GF-D8 (cell line): Measurements from ENCODE around the gene PRKCZ.
A peak's percentile ranks its signal among the peaks of the same experiment; 100 is the strongest.

Experiments
- DNase-seq: peaks from one replicate; lab custom pipeline; 2025; lab: John Stamatoyannopoulos, UW

PRKCZ gene

GRCh38 chr1:2229911-2230731 is 179.9 kb downstream of the PRKCZ start:
- no peak for DNase-seq

GRCh38 chr1:2230781-2231531 is 180.7 kb downstream of the PRKCZ start:
- DNase-seq, result no peak

- DNase-seq, result no peak
These were observed 181.5 kb downstream of the PRKCZ start for GRCh38 chr1:2231532-2232254.

GRCh38 chr1:2232255-2232915 is 182.2 kb downstream of the PRKCZ start:
- no peak for DNase-seq

- DNase-seq, result no peak
These were observed 182.8 kb downstream of the PRKCZ start for GRCh38 chr1:2232916-2233438.

GRCh38 chr1:2233468-2233867 is 183.3 kb downstream of the PRKCZ start:
- DNase-seq, result no peak

GRCh38 chr1:2233997-2234761 is 184.0 kb downstream of the PRKCZ start:
- DNase-seq, result peak; percentile 97

- peak; percentile 87 for DNase-seq
These were observed 184.5 kb downstream of the PRKCZ start for GRCh38 chr1:2234762-2235113.
